HG02623 (cell line): ENCODE data around the gene LMNTD1.
"Not testable (repeated sequence)": the region's sequence is repeated elsewhere in the genome, so short reads cannot be mapped to it uniquely, and the experiment has no call there.

Experiments used
- ATAC-seq: cut with Tn5 transposase; IDR thresholded peaks from one replicate; pipeline ENCODE4 v1.9.1; 2021; ENCODE audit warnings: moderate library complexity; ENCODE audit not compliant: unreplicated experiment

Gene LMNTD1

GRCh38 chr12:25553098-25553497 lies at the start of gene LMNTD1:
TSS of gene LMNTD1 (minus strand) at chr12:25553283. CDS start at chr12:25552959, 324 bp downstream.
- ATAC-seq, result no peak

- ATAC-seq, result no peak
These were observed 45.9 kb upstream of the LMNTD1 start for GRCh38 chr12:25598956-25599355.

- not testable (repeated sequence) for ATAC-seq
These were observed 42.4 kb upstream of the LMNTD1 start for GRCh38 chr12:25595496-25595895.

GRCh38 chr12:25594376-25594775 lies 41.3 kb upstream of the LMNTD1 start:
- ATAC-seq, result no peak

- ATAC-seq, result no peak
These were observed 39.8 kb upstream of the LMNTD1 start for GRCh38 chr12:25592725-25593495.

- no peak for ATAC-seq
These were observed 38.1 kb upstream of the LMNTD1 start for GRCh38 chr12:25591144-25591543.

GRCh38 chr12:25590011-25590721 lies 37.1 kb upstream of the LMNTD1 start:
- ATAC-seq, result no peak

GRCh38 chr12:25587346-25587745 lies 34.3 kb upstream of the LMNTD1 start:
- ATAC-seq, result no peak

GRCh38 chr12:25585662-25586061 lies 32.6 kb upstream of the LMNTD1 start:
- ATAC-seq, result no peak

GRCh38 chr12:25585021-25585523 lies 32.0 kb upstream of the LMNTD1 start:
- ATAC-seq, result no peak

GRCh38 chr12:25584596-25584995 lies 31.5 kb upstream of the LMNTD1 start:
- no peak for ATAC-seq

GRCh38 chr12:25583545-25583944 lies 30.5 kb upstream of the LMNTD1 start:
- ATAC-seq, result no peak

- ATAC-seq, result no peak
These were observed 28.0 kb upstream of the LMNTD1 start for GRCh38 chr12:25581067-25581466.

GRCh38 chr12:25578411-25579143 lies 25.5 kb upstream of the LMNTD1 start:
- ATAC-seq, result no peak

- ATAC-seq, result no peak
These were observed 21.7 kb upstream of the LMNTD1 start for GRCh38 chr12:25574761-25575160.

GRCh38 chr12:25573346-25573745 lies 20.3 kb upstream of the LMNTD1 start:
- no peak for ATAC-seq

GRCh38 chr12:25570418-25570817 lies 17.3 kb upstream of the LMNTD1 start:
- ATAC-seq, result no peak

- no peak for ATAC-seq
These were observed 13.3 kb upstream of the LMNTD1 start for GRCh38 chr12:25566202-25566949.

GRCh38 chr12:25558586-25558985 lies 5.5 kb upstream of the LMNTD1 start:
- ATAC-seq, result no peak

GRCh38 chr12:25557830-25558436 lies 4.8 kb upstream of the LMNTD1 start:
- no peak for ATAC-seq
